ENCODE data around the gene RAI1. TPM values are rescaled to one million over a fixed set of nuclear protein-coding genes. Genes with fewer than 3 reads are reported as not detected.

The RAI1 gene
- total and polyA plus RNA-seq, 10 of the 15 experiments (the other 5 are each of a cell fraction or from before 2014, with no cell fraction given): 0.66 to 37.7 (median 6.0) TPM

GRCh38 chr17:17712268-17712924 lies 31.1 kb downstream of the RAI1 start (continued):
- TF ChIP-seq RB1 (IDR thresholded peaks at IDR 0.05; ENCODE audit: borderline replicate concordance): no peak
- TF ChIP-seq CEBPB (IDR thresholded peaks at IDR 0.05; ENCODE audit: borderline replicate concordance in 1 of 2, low read depth in 2 of 2, low read length in 2 of 2): no peak
- no peak for TF ChIP-seq MYC (IDR thresholded peaks at IDR 0.05; ENCODE audit: insufficient read depth, insufficient read length, insufficient replicate concordance, low read length, severe bottlenecking)
- no peak for TF ChIP-seq SRF (IDR thresholded peaks at IDR 0.05; ENCODE audit: low read depth in 2 of 2, low read length in 2 of 2)
- no peak for TF ChIP-seq CBX5 (IDR thresholded peaks at IDR 0.05; ENCODE audit: low read depth)
- peak; percentile 51; the same call in 1 of the 2 replicates for TF ChIP-seq MTA2 (IDR thresholded peaks at IDR 0.05; ENCODE audit: low read depth)
- TF ChIP-seq, protein P1, sequence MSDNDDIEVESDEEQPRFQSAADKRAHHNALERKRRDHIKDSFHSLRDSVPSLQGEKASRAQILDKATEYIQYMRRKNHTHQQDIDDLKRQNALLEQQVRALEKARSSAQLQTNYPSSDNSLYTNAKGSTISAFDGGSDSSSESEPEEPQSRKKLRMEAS (IDR thresholded peaks at IDR 0.05; ENCODE audit: low read depth, low read length): no peak
- peak in 1 of 2 experiments; percentile 89; a peak in 2 of 4 replicates for TF ChIP-seq EP300 (IDR thresholded peaks at IDR 0.05; ENCODE audit: borderline replicate concordance in 1 of 2, control insufficient read depth in 1 of 2, low read depth in 2 of 2, low read length in 2 of 2)
- TF ChIP-seq BRCA1 (IDR thresholded peaks at IDR 0.05; ENCODE audit: low read depth, low read length): no peak
- no peak for TF ChIP-seq PML (IDR thresholded peaks at IDR 0.05; ENCODE audit: low read length)
- TF ChIP-seq BMI1 (IDR thresholded peaks at IDR 0.05; ENCODE audit: borderline replicate concordance): no peak
- TF ChIP-seq IKZF2 (IDR thresholded peaks at IDR 0.05): peak; percentile 67; a peak in 3 of 4 replicates
- TF ChIP-seq NFXL1 (IDR thresholded peaks at IDR 0.05; ENCODE audit: borderline replicate concordance): no peak
- TF ChIP-seq, protein P2, sequence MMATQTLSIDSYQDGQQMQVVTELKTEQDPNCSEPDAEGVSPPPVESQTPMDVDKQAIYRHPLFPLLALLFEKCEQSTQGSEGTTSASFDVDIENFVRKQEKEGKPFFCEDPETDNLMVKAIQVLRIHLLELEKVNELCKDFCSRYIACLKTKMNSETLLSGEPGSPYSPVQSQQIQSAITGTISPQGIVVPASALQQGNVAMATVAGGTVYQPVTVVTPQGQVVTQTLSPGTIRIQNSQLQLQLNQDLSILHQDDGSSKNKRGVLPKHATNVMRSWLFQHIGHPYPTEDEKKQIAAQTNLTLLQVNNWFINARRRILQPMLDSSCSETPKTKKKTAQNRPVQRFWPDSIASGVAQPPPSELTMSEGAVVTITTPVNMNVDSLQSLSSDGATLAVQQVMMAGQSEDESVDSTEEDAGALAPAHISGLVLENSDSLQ (IDR thresholded peaks at IDR 0.05): no peak
- no peak for TF ChIP-seq MYB (IDR thresholded peaks at IDR 0.05; ENCODE audit: borderline replicate concordance, low read depth, low read length)
- no peak for TF ChIP-seq TCF3 (IDR thresholded peaks at IDR 0.05; ENCODE audit: borderline replicate concordance, insufficient read depth, low read depth, low read length)
- TF ChIP-seq, protein P3, sequence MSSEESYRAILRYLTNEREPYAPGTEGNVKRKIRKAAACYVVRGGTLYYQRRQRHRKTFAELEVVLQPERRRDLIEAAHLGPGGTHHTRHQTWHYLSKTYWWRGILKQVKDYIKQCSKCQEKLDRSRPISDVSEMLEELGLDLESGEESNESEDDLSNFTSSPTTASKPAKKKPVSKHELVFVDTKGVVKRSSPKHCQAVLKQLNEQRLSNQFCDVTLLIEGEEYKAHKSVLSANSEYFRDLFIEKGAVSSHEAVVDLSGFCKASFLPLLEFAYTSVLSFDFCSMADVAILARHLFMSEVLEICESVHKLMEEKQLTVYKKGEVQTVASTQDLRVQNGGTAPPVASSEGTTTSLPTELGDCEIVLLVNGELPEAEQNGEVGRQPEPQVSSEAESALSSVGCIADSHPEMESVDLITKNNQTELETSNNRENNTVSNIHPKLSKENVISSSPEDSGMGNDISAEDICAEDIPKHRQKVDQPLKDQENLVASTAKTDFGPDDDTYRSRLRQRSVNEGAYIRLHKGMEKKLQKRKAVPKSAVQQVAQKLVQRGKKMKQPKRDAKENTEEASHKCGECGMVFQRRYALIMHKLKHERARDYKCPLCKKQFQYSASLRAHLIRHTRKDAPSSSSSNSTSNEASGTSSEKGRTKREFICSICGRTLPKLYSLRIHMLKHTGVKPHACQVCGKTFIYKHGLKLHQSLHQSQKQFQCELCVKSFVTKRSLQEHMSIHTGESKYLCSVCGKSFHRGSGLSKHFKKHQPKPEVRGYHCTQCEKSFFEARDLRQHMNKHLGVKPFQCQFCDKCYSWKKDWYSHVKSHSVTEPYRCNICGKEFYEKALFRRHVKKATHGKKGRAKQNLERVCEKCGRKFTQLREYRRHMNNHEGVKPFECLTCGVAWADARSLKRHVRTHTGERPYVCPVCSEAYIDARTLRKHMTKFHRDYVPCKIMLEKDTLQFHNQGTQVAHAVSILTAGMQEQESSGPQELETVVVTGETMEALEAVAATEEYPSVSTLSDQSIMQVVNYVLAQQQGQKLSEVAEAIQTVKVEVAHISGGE (CRISPR knock-in tag; IDR thresholded peaks at IDR 0.05): no peak
- TF ChIP-seq PRDM15 (CRISPR knock-in tag; IDR thresholded peaks at IDR 0.05): no peak
- no peak for TF ChIP-seq ZBED1 (IDR thresholded peaks at IDR 0.05; ENCODE audit: borderline replicate concordance)
- TF ChIP-seq PBX3 (IDR thresholded peaks at IDR 0.05; ENCODE audit: insufficient replicate concordance, low read depth, low read length): peak; percentile 63
